GM23338 (cell line): ENCODE measurements around the gene SIRT4. TPM values are rescaled to one million over a fixed set of nuclear protein-coding genes. Genes with fewer than 3 reads are reported as not detected.

ENCODE experiments used
- ATAC-seq: fragments of 200-7000 bp; cut with Tn5 transposase; 3 replicates; pipeline ENCODE4 v1.9.1; 2020
- DNase-seq: peaks from one replicate; pipeline ENCODE4 v3.0.0-alpha.2; 2015; ENCODE audit warnings: low spot score
- H2AFZ ChIP-seq: fragments of 200-600 bp; sonication (generic); 2 replicates; pipeline ENCODE4 v1.8.0; 2016; ENCODE audit warnings: antibody characterized with exemption, mild to moderate bottlenecking, moderate library complexity
- H3F3A ChIP-seq: fragments of 200-600 bp; sonication (generic); replicated peaks from 2 replicates; pipeline ENCODE4 v1.8.0; 2017; ENCODE audit warnings: antibody characterized with exemption, mixed run types, low read depth
- H3K27ac ChIP-seq: fragments of 200-600 bp; sonication (generic); 2 replicates; pipeline ENCODE4 v1.6.1; 2016; ENCODE audit warnings: low read depth
- H3K27me3 ChIP-seq: fragments of 200-600 bp; sonication (generic); 2 replicates; pipeline ENCODE4 v1.8.0; 2016; ENCODE audit warnings: mild to moderate bottlenecking, mixed run types, moderate library complexity; ENCODE audit not compliant: insufficient read depth
- H3K36me3 ChIP-seq: fragments of 200-600 bp; sonication (generic); 2 replicates; pipeline ENCODE4 v1.8.0; 2016; ENCODE audit warnings: mild to moderate bottlenecking; ENCODE audit not compliant: insufficient read depth
- H3K4me1 ChIP-seq: fragments of 200-600 bp; sonication (generic); 2 replicates; pipeline ENCODE4 v1.8.0; 2016; ENCODE audit warnings: mild to moderate bottlenecking, moderate library complexity; ENCODE audit not compliant: insufficient read depth
- H3K4me2 ChIP-seq: fragments of 200-600 bp; sonication (generic); 2 replicates; pipeline ENCODE4 v1.7.1; 2017; ENCODE audit warnings: mixed run types
- H3K4me3 ChIP-seq: fragments of 200-600 bp; sonication (generic); 2 replicates; pipeline ENCODE4 v1.6.1; 2016; ENCODE audit warnings: mixed run types
- H3K79me2 ChIP-seq: fragments of 200-600 bp; sonication (generic); replicated peaks from 2 replicates; pipeline ENCODE4 v1.8.0; 2017; ENCODE audit warnings: mild to moderate bottlenecking; ENCODE audit not compliant: insufficient read depth
- H3K9me2 ChIP-seq: fragments of 200-600 bp; sonication (generic); 2 replicates; pipeline ENCODE4 v1.8.0; 2017; ENCODE audit not compliant: insufficient read depth
- H4K20me1 ChIP-seq: fragments of 200-600 bp; sonication (generic); replicated peaks from 2 replicates; pipeline ENCODE4 v1.8.0; 2017; ENCODE audit warnings: mild to moderate bottlenecking; ENCODE audit not compliant: insufficient read depth
- H3K27ac Mint-ChIP-seq: 2 replicates; pipeline ENCODE4 v1.8.0; 2020; ENCODE audit warnings: inconsistent platforms, mild to moderate bottlenecking, moderate library complexity, mixed read lengths
- H3K27me3 Mint-ChIP-seq: 3 replicates; pipeline ENCODE4 v1.8.0; 2022; ENCODE audit warnings: low read depth, mild to moderate bottlenecking, moderate library complexity, mixed read lengths, inconsistent platforms; ENCODE audit not compliant: insufficient read depth, poor library complexity
- H3K36me3 Mint-ChIP-seq: 3 replicates; pipeline ENCODE4 v1.8.0; 2021; ENCODE audit warnings: low read depth, mild to moderate bottlenecking, inconsistent platforms, moderate library complexity, mixed read lengths
- H3K4me1 Mint-ChIP-seq: 3 replicates; pipeline ENCODE4 v1.8.0; 2020; ENCODE audit warnings: mild to moderate bottlenecking, inconsistent platforms, mixed read lengths
- H3K4me3 Mint-ChIP-seq: 3 replicates; pipeline ENCODE4 v1.8.0; 2021; ENCODE audit warnings: moderate library complexity, mild to moderate bottlenecking, inconsistent platforms, mixed read lengths
- H3K9me3 Mint-ChIP-seq: 3 replicates; pipeline ENCODE4 v1.8.0; 2020; ENCODE audit warnings: moderate library complexity, mild to moderate bottlenecking, inconsistent platforms, mixed read lengths
- CREB1 ChIP-seq: fragments of 250-450 bp; sonication (Bioruptor Pico); IDR thresholded peaks from 2 replicates; pipeline ENCODE4 v1.5.0; 2020; ENCODE audit warnings: low read depth, mild to moderate bottlenecking, moderate library complexity
- CTCF ChIP-seq, 2 experiments: fragments of 200-600 bp in 1 of 2; sonication (generic) in 1 of 2; conservative IDR thresholded peaks; 2 replicates each; pipeline versions ENCODE4 v1.5.1 to v1.6.1; 2016 to 2017; ENCODE audit warnings: antibody characterized with exemption in 2 of 2, low read depth in 2 of 2, mild to moderate bottlenecking in 2 of 2, moderate library complexity in 1 of 2
- ETS1 ChIP-seq: IDR thresholded peaks from 2 replicates; pipeline ENCODE4 v1.6.1; 2016; ENCODE audit warnings: antibody characterized with exemption
- EZH2 ChIP-seq: fragments of 200-600 bp; sonication (generic); IDR thresholded peaks from one replicate; pipeline ENCODE4 v1.8.0; 2017; ENCODE audit warnings: antibody characterized with exemption, mild to moderate bottlenecking, low read depth; ENCODE audit not compliant: unreplicated experiment
- EZH2phosphoT487 ChIP-seq: fragments of 200-600 bp; sonication (generic); IDR thresholded peaks from one replicate; pipeline ENCODE4 v1.8.1; 2018; ENCODE audit warnings: antibody characterized with exemption; ENCODE audit not compliant: unreplicated experiment
- JUNB ChIP-seq: IDR thresholded peaks from one replicate; pipeline ENCODE4 v1.6.1; 2016; ENCODE audit warnings: antibody characterized with exemption; ENCODE audit not compliant: unreplicated experiment
- NANOG ChIP-seq: IDR thresholded peaks from 2 replicates; pipeline ENCODE4 v1.6.1; 2016; ENCODE audit warnings: antibody characterized with exemption, borderline replicate concordance
- POLR2AphosphoS5 ChIP-seq: IDR thresholded peaks from 2 replicates; pipeline ENCODE4 v1.6.1; 2016; ENCODE audit warnings: antibody characterized with exemption, low read depth
- REST ChIP-seq: IDR thresholded peaks from one replicate; pipeline ENCODE4 v1.6.1; 2018; ENCODE audit warnings: antibody characterized with exemption; ENCODE audit not compliant: unreplicated experiment
- STAT1 ChIP-seq: IDR thresholded peaks from one replicate; pipeline ENCODE4 v1.6.1; 2016; ENCODE audit warnings: antibody characterized with exemption; ENCODE audit not compliant: unreplicated experiment
- ZNF114 ChIP-seq: fragments of 250-450 bp; sonication (Bioruptor Pico); IDR thresholded peaks from 2 replicates; pipeline ENCODE4 v1.5.0; 2020; ENCODE audit warnings: mild to moderate bottlenecking, moderate library complexity
- ZNF331 ChIP-seq: fragments of 250-450 bp; sonication (Bioruptor Pico); IDR thresholded peaks from 2 replicates; pipeline ENCODE4 v1.5.0; 2020; ENCODE audit warnings: low read depth, mild to moderate bottlenecking, moderate library complexity
- ZNF462 ChIP-seq: fragments of 250-450 bp; sonication (Bioruptor Pico); IDR thresholded peaks from 2 replicates; pipeline ENCODE4 v1.5.0; 2020; ENCODE audit warnings: mild to moderate bottlenecking, moderate library complexity
- polyA plus RNA-seq: library from polyadenylated mRNA; unstranded; fragments of >200 nt; fragmentation: Nextera tagmentation; extraction: Ambion mirVana; gene quantifications from 2 replicates; pipeline ENCODE4 v1.2.1, GENCODE V29; 2016
- total RNA-seq: library from RNA; depleted of rRNA; stranded (reverse); fragments of >200 nt; shearing (Covaris generic); gene quantifications from 2 replicates; pipeline ENCODE4 v1.2.3, GENCODE V29; 2014

SIRT4 gene
- total and polyA plus RNA-seq, 2 experiments from 2014 or later, result 2.0 to 3.0 TPM

GRCh38 chr12:120350576-120351350, 48.6 kb downstream of the SIRT4 start:
- Mint-ChIP-seq H3K4me1 (no peaks in the 10 kb centered on the region), H3K36me3 (peaks cover 72% of the 10 kb centered on the region), H3K4me3 (no peak overlapping the region), H3K9me3 (no peaks in the 10 kb centered on the region; the same call in 2 of the 3 replicates), H3K27me3 (peaks cover 2% of the 10 kb centered on the region), H3K27ac (no peak overlapping the region)
- H3K4me2 ChIP-seq, result no peak overlapping the region
- H3K79me2 ChIP-seq, result no peaks in the 10 kb centered on the region
- DNase-seq (no peak), ATAC-seq (no peak)
- TF ChIP-seq ZNF462 (CRISPR knock-in tag) (no peak), REST (no peak), STAT1 (no peak), CTCF (conservative IDR thresholded peaks at IDR 0.05; ENCODE audit: low read depth in 2 of 2) (no peak), POLR2AphosphoS5 (no peak), ZNF331 (CRISPR knock-in tag) (no peak), JUNB (no peak), NANOG (no peak), CREB1 (no peak), EZH2 (no peak), ZNF114 (no peak), ETS1 (no peak), EZH2phosphoT487 (no peak)
- no peaks in the 10 kb centered on the region for H4K20me1 ChIP-seq
- no peak overlapping the region for H3K27ac ChIP-seq
- H3K36me3 ChIP-seq, result peaks cover under 1% of the 10 kb centered on the region; the same call in 1 of the 2 replicates
- no peaks in the 10 kb centered on the region for H3K4me1 ChIP-seq
- no peaks in the 10 kb centered on the region for H3K27me3 ChIP-seq
- H3F3A ChIP-seq, result peaks cover 4% of the 10 kb centered on the region; the same call in 1 of the 2 replicates
- H2AFZ ChIP-seq, result no peak overlapping the region
- H3K4me3 ChIP-seq, result no peak overlapping the region
- no peaks in the 10 kb centered on the region for H3K9me2 ChIP-seq
